ENCODE data around the gene MINDY1.

Gene MINDY1

DNA sequence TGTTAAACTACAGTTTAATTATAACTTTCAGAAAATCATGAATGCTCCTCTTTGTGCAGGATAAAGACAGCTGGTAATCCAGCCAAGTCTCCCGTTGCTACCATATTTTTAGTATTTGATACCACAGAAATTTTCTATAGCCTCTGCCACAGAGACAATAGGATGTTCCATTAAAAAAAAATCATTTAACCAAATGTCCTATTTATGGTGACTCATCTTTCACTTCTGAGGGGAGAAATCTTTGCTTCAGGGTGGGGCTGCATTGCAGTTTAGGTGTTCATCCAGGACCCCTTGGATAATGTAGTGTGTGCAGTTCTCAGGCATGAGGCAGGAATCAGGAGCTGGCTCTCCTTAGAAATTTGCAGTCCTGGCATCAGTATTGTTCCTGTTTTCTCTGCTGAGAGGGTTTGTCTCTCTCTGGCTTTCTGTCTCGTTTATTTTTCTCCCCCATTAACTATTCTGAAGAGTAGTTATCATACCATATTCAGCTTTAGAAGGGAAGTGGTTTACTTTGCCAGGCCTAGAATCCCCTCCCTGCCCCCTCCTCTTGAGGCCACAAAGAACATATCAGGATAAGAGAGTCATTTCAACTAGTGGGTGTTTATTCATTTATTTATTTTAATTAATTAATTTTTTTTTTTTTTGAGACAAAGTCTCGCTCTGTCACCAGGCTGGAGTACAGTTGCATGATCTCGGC lies 4.6 kb upstream of the MINDY1 start:
- no peak for DNase-seq (ENCODE audit: low spot score)

DNA sequence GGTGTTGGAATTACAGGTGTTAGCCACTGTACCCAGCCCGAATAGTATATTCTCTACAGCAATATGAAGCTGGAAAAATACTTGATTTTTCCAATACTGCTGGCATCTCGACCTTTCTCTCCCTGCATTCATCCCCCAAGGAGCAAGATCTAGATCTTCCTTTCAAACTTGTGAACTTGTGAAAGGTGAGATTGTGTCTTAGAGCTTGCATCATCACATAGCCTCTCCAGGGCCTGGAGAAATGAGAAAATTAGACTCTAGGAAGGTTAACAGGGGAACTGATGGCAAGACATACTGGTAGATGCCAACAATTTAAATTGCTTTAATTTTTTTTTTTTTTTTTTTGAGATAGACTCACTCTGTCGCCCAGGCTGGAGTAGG lies 3.6 kb upstream of the MINDY1 start:
- DNase-seq (ENCODE audit: low spot score): no peak

DNA sequence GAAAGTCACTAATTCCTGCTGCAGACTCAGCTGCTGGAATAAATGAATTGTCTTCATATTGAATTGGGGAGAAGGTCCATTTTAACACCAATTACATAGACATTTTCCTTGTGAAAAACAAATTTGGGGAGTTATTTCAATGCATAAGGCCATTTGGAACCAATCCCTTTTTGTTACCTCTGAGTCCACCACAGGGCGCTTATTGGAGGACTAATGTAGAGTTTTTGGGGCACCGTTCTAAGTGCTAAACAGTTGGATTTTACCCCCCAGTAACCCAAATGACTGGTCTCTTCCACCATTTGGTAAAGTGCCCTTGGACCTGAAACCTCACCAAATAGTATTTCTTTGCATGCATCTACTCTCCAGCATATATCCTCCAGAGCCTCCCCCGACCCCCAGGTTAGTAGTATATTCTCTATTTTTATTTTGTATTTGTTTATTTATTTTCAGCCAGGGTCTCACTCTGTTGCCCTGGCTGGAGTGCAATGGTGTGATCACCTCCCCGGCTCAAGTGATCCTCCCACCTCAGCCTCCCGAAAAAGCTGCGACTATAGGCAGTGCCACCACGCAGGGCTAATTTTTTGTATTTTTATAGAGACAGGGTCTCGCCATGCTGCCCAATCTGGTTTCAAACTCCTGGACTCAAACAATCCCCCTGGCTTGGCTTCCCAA lies 3.1 kb upstream of the MINDY1 start:
- no peak for DNase-seq (ENCODE audit: low spot score)

- DNase-seq (ENCODE audit: low spot score): no peak
These were observed 2.5 kb upstream of the MINDY1 start for GRCh38 chr1:151009206-151009587.

GRCh38 chr1:151008244-151009205 lies 1.8 kb upstream of the MINDY1 start, which contains the start of gene PRUNE1:
TSS of gene PRUNE1 (plus strand) at chr1:151008449. CDS start at chr1:151008633, 184 bp downstream.
- DNase-seq (ENCODE audit: low spot score): peak; percentile 98

DNA sequence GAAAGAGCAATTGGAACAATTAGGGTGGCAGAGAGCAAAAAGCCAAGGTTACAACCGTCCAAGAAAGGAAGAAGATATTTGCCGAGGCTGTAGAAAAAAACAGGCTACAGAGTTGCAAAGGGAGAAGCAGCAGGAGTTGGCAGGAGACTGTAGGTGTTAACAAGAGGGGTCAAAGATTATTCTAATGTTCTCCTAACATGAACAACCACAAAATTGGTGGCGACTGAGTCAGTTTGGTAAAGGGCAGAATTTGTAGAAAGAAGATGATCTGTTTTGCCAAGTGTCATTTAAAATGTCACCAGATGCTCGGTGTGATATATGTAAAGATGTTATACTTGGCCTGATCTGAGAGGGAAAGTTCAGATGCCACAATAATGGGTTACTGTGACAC lies 1.1 kb upstream of the MINDY1 start:
- no peak for DNase-seq (ENCODE audit: low spot score)

DNA sequence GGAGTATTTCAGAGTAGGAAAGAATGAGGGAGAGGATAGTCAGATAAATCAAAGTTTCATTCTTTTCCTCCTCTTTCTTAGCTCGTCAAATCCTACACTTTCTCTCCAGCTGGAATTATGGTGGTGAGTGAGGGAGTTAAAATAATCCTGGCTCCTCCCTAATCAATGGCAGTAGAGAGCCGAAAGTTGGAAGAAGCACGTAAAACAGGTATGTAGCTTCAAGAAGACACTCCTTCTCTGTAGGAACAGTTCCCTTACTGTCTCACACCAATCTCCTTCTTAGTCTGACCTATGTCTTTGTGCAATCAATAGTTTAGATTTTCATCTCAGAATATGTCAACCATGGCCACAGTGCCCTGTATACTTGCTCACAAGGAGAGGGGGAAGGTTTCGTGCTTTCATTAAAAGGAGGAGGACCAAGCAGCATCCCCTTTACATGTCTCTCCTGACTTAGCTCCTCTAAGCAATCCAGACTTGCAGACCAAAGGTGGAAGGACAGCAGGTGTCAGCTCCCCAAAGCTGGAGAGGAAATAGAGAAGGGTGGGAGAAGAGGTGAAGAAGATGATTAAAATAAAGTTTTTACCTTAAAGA lies 878 bp downstream of the MINDY1 start:
- DNase-seq (ENCODE audit: low spot score): no peak

GRCh38 chr1:151003180-151003579 lies 3.5 kb downstream of the MINDY1 start:
- no peak for DNase-seq (ENCODE audit: low spot score)

- DNase-seq (ENCODE audit: low spot score): no peak
These were observed 4.1 kb downstream of the MINDY1 start for GRCh38 chr1:151002611-151003010.

DNA sequence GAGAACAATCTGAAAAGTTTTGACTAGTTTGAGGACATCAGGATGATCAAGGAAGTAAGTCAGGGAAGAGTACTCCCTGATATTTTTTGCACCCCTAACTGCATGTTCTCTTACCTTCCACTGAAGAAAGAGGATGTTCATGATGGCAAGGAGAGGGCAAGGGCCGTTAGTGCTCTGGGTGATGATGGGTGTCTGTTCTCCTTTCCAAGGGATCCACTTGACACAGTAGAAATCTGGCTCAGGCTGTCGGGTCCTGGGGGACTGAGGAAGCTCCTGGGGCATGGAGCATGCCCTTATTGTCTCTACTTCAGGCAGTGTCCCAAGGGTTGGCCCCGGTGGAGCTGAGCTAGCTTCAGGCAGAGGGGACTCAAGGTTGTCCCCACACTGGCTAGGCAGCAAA lies 4.7 kb downstream of the MINDY1 start:
- DNase-seq (ENCODE audit: low spot score): no peak

- DNase-seq (ENCODE audit: low spot score): no peak
These were observed 5.1 kb downstream of the MINDY1 start for GRCh38 chr1:151001602-151002001.

DNA sequence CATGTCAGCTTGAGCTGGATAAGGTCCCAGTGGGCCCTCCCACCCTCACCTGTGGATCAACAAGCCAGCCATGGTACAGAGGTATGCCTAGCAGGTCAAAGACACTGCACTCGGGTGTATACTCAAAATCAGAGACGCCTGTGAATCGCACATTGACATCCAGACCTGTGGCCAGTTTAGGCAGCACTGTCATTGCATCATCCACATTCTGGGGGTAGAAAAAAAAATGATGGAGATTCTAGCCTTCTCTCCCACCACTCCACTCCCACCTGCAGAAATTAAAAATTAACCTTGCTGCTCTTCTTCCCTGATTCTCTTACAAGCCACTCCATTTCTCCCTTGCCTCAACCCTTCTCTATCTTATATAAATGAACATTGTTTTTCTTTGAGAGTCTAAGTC lies 6.3 kb downstream of the MINDY1 start:
- DNase-seq (ENCODE audit: low spot score): no peak

GRCh38 chr1:150999926-151000325 lies 6.8 kb downstream of the MINDY1 start:
- no peak for DNase-seq (ENCODE audit: low spot score)

- no peak for DNase-seq (ENCODE audit: low spot score)
These were observed 7.5 kb downstream of the MINDY1 start for GRCh38 chr1:150999051-150999674.

GRCh38 chr1:150997949-150998348 lies 8.8 kb downstream of the MINDY1 start:
- no peak for DNase-seq (ENCODE audit: low spot score)

- DNase-seq (ENCODE audit: low spot score): no peak
These were observed 9.4 kb downstream of the MINDY1 start for GRCh38 chr1:150997126-150997872.

DNA sequence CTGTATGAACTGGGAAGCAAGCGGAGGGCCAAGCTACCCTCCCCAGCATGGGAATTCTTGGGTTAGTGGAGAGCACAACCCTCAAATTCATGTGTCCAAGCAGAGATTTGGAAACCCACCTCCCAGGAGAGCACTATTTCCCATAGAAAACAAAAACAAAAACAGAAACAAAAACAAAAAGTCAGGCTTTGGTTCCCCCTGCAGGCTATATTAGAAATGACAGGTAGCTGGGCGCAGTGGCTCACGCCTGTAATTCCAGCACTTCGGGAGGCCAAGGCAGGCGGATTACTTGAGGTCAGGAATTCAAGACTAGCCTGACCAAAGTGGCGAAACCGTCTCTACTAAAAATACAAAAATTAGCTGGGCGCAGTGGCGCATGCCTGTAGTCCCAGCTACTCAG lies 10.8 kb downstream of the MINDY1 start:
- DNase-seq (ENCODE audit: low spot score): peak; percentile 41

DNA sequence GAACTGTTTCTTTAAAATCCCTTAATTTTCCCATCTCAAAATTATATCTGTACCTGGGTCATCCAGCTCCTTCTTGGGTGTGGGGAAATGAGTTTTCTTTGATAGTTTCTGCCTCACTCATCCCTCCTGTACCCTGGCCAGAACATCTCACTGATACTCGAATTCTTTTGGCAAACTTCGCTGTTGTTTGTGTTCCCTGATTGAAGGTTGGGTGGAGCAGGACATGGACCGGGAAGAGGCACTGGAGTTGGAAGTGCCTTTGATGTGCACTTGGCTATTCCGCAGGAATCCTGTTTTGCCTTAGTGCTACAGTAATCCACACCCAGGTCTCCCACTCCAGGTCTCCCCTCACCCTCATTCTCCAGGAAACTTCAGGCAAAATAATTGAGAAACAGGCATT lies 11.2 kb downstream of the MINDY1 start:
- DNase-seq (ENCODE audit: low spot score): no peak

DNA sequence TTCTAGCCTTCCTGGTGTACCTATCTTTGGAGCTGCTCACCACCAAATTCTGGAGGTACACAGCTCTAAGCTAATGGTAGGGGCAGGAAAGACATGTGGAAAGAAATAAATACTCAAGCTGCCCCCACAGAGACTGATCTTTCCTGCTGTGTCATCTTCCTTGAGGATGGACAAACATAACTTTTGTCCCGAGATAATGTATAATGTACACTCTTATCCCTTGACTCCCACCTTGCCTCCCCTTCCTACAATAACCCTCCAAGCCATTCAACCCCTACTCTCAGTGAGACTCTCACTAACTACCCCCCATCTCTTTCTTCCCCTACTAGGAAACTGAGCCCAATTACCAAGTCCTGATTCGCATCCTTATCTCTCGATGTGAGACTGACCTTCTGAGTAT lies 12.5 kb downstream of the MINDY1 start:
- DNase-seq (ENCODE audit: low spot score): no peak

GRCh38 chr1:150992626-150993025 lies 14.1 kb downstream of the MINDY1 start:
- no peak for DNase-seq (ENCODE audit: low spot score)

- DNase-seq (ENCODE audit: low spot score): no peak
These were observed 18.8 kb downstream of the MINDY1 start for GRCh38 chr1:150987924-150988323.

All from germinal center (tissue), 1 donor.